Measurements from ENCODE around the gene BAZ1A. TPM values are rescaled to one million over a fixed set of nuclear protein-coding genes. Genes with fewer than 3 reads are reported as not detected.

Gene BAZ1A
- total and polyA plus RNA-seq, 2 of the 8 experiments (the other 6 are each of a cell fraction or from before 2014, with no cell fraction given): 8.0 to 23.1 TPM

GRCh38 chr14:34750233-34750632, 124.9 kb downstream of the BAZ1A start:
- Histone ChIP-seq H3K79me1 (ENCODE audit: low read depth, low read length) (no peaks in the 10 kb centered on the region), H2BK120ac (replicated peaks; ENCODE audit: low read depth, low read length) (no peak overlapping the region), H2BK15ac (ENCODE audit: low read length) (no peak overlapping the region), H3K36me3 (ENCODE audit: control insufficient read depth in 2 of 4, insufficient read depth in 4 of 4, low read length in 3 of 4) (no peaks in the 10 kb centered on the region; a peak in 1 of 8 replicates), H2AK5ac (ENCODE audit: low read depth, low read length) (no peak overlapping the region), H2BK20ac (ENCODE audit: low read length) (no peak overlapping the region), H3K14ac (ENCODE audit: insufficient read length) (no peak overlapping the region), H4K5ac (ENCODE audit: insufficient read length, low read depth, low read length) (no peak overlapping the region), H3K18ac (ENCODE audit: extremely low read depth, low read length) (no peak overlapping the region), H4K91ac (replicated peaks; ENCODE audit: insufficient read length, low read length) (no peak overlapping the region), H2BK12ac (ENCODE audit: low read depth, low read length) (no peak overlapping the region), H2BK5ac (ENCODE audit: low read depth, low read length) (no peak overlapping the region), H3K4me1 (replicated peaks in 1 of 4; ENCODE audit: control insufficient read depth in 3 of 4, insufficient read depth in 4 of 4, low read length in 3 of 4) (no peaks in the 10 kb centered on the region), H3K4ac (replicated peaks; ENCODE audit: insufficient read length, low read depth, low read length) (no peak overlapping the region), H3K27me3 (replicated peaks in 1 of 4; ENCODE audit: control insufficient read depth in 3 of 4, extremely low read depth in 1 of 4, insufficient read depth in 3 of 4, low read length in 3 of 4) (no peaks in the 10 kb centered on the region), H2AFZ (ENCODE audit: low read length) (no peak overlapping the region), H3K56ac (replicated peaks; ENCODE audit: insufficient read length, low read depth, low read length) (no peak overlapping the region), H3K23me2 (ENCODE audit: low read depth, low read length) (no peaks in the 10 kb centered on the region), H3K4me2 (ENCODE audit: insufficient read depth in 1 of 2, low read depth in 2 of 2, low read length in 2 of 2) (no peak overlapping the region), H3K27ac (ENCODE audit: low read depth, low read length) (no peak overlapping the region), H3K79me2 (ENCODE audit: control insufficient read depth in 1 of 2, insufficient read depth in 2 of 2, low read length in 2 of 2) (no peaks in the 10 kb centered on the region), H4K20me1 (replicated peaks in 1 of 2; ENCODE audit: control insufficient read depth in 1 of 2, insufficient read depth in 2 of 2, low read length in 2 of 2) (no peaks in the 10 kb centered on the region), H3K23ac (ENCODE audit: insufficient read length) (no peak overlapping the region), H3K9me3 (ENCODE audit: insufficient read depth in 2 of 2, low read depth in 1 of 2, low read length in 1 of 2) (no peaks in the 10 kb centered on the region), H3K9ac (replicated peaks in 1 of 4; ENCODE audit: extremely low read depth in 1 of 4, low read depth in 3 of 4, low read length in 3 of 4) (no peak overlapping the region), H4K8ac (ENCODE audit: extremely low read depth, insufficient read depth, low read length) (no peak overlapping the region), H3K4me3 (ENCODE audit: extremely low read depth in 1 of 4, insufficient read depth in 2 of 4, low read depth in 3 of 4, low read length in 4 of 4) (no peak overlapping the region)
- TF ChIP-seq EP300 (IDR thresholded peaks at IDR 0.05; ENCODE audit: borderline replicate concordance in 1 of 2, low read depth in 2 of 2, low read length in 2 of 2) (no peak), CHD2 (IDR thresholded peaks at IDR 0.05; ENCODE audit: low read length) (no peak), EGR1 (IDR thresholded peaks at IDR 0.05; ENCODE audit: borderline replicate concordance, low read depth, low read length) (no peak), HDAC2 (IDR thresholded peaks at IDR 0.05; ENCODE audit: borderline replicate concordance in 1 of 2, low read depth in 2 of 2, low read length in 2 of 2) (no peak), CTBP2 (IDR thresholded peaks at IDR 0.05; ENCODE audit: borderline replicate concordance, insufficient read depth, insufficient read length, low read length) (no peak), JUND (IDR thresholded peaks at IDR 0.05; ENCODE audit: low read length) (no peak), SP1 (IDR thresholded peaks at IDR 0.05; ENCODE audit: low read depth, low read length) (no peak), POLR2A (IDR thresholded peaks at IDR 0.05; ENCODE audit: control extremely low read depth in 1 of 2, low read depth in 2 of 2, low read length in 2 of 2) (no peak)
- CTCF ChIA-PET (ENCODE audit: partially characterized antibody): interaction anchor here (0.7 kb wide), 1 partner anchor 791 kb away, joined by 3 read pairs; no protein-coding TSS in a partner anchor
- FAIRE-seq: no peak
- WGBS, 2 experiments (ENCODE audit: extremely low coverage in 1 of 2, insufficient coverage in 1 of 2, insufficient read length in 1 of 2, insufficient replicate concordance in 2 of 2, low coverage in 1 of 2, low lambda C conversion rate in 2 of 2, missing lambda C conversion rate in 1 of 2): 97% methylated on average over 2 of the region's 2 CpGs; no CpG with 5 or more reads in 1 of the 2 experiments
- POLR2A ChIA-PET (ENCODE audit: partially characterized antibody): no interaction called here
- DNase-seq (ENCODE audit: low read depth in 1 of 2, low spot score in 2 of 2): no peak
